GM18951 (cell line): ENCODE measurements around the gene MSANTD1.

Source experiments
- POLR2A ChIP-seq: IDR thresholded peaks from 4 replicates; pipeline ENCODE4 v1.6.1; 2011; ENCODE audit warnings: mild to moderate bottlenecking; ENCODE audit not compliant: insufficient read length, insufficient read depth; ENCODE audit errors: extremely low read depth
- in situ Hi-C: fragments of 300-500 bp; cut with MboI; formaldehyde crosslinking; loops from one replicate; pipeline ENCODE4 v1.12.0; 2022; ENCODE audit warnings: low sequenced_read_pairs, mixed read lengths, inconsistent platforms; ENCODE audit not compliant: unreplicated experiment

MSANTD1 gene

DNA sequence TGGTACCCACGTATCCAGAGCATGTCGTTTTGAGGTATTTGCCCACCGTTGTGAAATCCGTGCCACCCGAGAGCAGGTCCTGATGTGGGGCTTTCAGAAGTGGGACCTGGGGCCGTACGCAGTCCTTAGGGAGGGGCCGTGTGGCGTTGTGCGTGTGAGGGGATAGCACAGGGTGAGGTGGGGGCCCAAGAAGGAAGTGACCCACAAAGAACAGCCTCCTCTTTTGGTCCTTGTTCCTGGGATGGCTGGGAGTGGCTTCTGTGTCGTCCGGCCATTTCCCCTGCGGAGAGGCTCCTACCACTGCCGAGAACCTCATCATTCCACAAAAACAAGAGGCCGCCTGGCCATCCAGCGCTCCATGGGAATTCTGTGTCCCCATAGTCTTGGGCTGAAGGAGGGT lies 17.0 kb upstream of the MSANTD1 start:
- in situ Hi-C loops = no loop called here
- no peak for TF ChIP-seq POLR2A

- TF ChIP-seq POLR2A = no peak
- in situ Hi-C loops = no loop called here
Observed at GRCh38 chr4:3232871-3233271, 16.1 kb upstream of the MSANTD1 start.

- in situ Hi-C loops = no loop called here
- no peak for TF ChIP-seq POLR2A
Observed at GRCh38 chr4:3233391-3234071, 15.4 kb upstream of the MSANTD1 start.

GRCh38 chr4:3234171-3235029 lies 14.6 kb upstream of the MSANTD1 start:
- in situ Hi-C loops = no loop called here
- no peak for TF ChIP-seq POLR2A

DNA sequence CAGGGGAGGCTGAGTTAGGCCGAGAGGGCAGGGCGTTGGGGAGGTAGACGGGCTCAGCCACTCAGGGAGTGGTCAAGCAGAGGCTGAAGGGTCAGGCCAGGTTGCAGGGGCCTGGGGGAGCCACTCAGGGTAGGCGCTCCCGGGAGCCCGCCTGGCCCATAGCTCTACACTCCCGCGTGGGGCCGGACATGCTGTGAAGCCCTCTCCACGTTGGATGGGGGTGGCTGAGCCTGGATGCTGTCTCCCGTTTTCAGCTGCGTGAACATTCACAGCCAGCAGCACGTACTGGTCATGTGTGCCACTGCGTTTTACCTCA lies 14.0 kb upstream of the MSANTD1 start:
- in situ Hi-C loops = no loop called here
- TF ChIP-seq POLR2A = no peak

GRCh38 chr4:3235581-3235980 lies 13.4 kb upstream of the MSANTD1 start:
- in situ Hi-C loops = no loop called here
- no peak for TF ChIP-seq POLR2A

DNA sequence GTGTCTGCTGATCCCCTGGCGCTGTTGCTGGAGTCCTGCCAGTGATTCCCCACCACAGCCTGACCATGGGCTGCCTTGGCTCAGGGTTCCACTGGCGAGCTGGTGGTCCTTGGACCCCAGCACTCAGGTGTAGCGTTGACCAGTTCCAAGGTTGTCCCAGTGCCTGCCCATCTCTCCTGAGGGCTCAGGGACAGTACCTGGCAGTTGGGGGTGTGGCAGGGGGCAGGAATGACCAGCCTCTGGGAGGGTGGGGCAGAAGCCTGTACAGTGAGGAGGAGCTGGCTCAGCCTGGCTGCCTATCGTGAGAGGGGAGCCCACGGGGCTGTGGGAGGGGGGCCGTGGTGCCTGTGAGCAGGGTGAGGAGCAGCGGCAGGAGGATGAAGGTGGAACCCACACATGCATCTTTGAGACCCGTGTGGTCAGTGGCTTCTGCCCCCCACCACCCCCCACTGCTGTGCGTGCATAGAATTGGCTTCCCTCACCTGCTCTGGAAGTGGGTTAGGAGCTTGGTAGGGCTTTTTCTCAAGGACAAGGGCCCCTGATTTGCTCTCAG lies 12.6 kb upstream of the MSANTD1 start:
- no peak for TF ChIP-seq POLR2A
- in situ Hi-C loops = no loop called here

DNA sequence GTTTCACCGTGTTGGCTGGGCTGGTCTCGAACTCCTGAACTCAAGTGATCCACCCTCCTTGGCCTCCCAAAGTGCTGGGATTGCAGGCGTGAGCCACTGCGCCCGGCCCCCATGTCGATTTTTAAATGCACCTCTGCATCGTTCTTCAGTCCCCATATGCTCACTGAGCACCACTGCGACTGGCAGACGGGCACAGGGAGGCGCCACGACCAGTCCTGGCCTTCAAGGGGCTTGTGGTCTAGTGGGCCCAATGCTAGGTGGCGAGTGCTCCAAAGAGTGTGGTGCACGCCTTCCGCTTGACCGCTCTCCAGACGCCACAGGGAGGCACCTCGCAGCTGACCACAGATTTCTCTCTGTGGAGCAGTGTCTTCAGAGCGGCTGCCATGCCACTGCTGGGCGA lies 11.7 kb upstream of the MSANTD1 start:
- in situ Hi-C loops = no loop called here
- no peak for TF ChIP-seq POLR2A

DNA sequence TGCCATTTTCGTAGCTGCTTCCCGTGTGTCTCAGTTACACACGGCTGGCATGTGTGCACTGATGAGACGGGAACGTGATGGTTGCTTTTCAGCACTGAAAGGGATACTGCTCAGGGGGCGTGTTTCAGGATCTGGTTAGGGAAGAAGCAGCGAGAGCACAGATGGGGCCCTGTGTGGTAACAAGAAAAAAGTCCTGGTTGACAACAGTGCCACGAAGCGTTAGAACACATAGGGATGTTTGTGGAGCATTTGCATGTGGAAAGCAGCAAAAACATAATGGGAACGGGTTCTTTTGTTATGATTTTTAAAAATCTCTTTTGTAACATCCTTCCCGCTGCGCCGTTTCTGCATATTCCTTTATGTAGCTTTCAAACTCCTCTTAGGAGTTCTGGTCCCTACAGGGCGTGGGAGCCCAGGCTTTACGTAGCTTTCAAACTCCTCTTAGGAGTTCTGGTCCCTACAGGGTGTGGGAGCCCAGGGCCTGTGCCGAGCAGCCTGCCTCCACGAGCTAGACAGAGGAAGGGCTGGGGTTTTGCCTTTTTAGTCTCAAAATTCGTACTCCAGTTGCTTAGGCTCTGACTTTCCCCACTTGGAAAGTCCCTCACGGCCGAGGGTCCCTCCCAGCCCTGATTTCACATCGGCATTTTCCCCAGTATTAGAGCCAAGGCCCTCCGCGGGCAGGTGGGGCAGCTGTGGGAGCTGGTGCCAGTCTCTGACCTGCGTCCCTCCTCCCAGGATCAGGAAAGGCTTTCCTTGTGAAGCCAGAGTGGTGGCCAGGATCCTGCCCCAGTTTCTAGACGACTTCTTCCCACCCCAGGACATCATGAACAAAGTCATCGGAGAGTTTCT lies 11.0 kb upstream of the MSANTD1 start:
- in situ Hi-C loops = no loop called here
- TF ChIP-seq POLR2A = no peak

DNA sequence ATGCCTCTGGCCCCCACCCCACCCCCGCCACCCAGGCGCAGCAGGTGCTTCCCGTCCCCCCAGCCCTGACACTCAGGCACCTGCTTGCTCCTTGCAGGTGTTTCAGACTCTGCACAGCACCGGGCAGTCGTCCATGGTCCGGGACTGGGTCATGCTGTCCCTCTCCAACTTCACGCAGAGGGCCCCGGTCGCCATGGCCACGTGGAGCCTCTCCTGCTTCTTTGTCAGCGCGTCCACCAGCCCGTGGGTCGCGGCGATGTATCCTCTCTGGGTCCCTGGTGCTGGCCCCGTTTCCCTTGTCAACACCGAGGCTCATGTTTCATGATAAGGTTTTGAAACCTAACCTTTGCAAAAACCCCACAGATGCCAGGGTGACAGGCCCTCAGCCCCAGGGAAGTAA lies 10.2 kb upstream of the MSANTD1 start:
- TF ChIP-seq POLR2A = no peak
- in situ Hi-C loops = no loop called here

DNA sequence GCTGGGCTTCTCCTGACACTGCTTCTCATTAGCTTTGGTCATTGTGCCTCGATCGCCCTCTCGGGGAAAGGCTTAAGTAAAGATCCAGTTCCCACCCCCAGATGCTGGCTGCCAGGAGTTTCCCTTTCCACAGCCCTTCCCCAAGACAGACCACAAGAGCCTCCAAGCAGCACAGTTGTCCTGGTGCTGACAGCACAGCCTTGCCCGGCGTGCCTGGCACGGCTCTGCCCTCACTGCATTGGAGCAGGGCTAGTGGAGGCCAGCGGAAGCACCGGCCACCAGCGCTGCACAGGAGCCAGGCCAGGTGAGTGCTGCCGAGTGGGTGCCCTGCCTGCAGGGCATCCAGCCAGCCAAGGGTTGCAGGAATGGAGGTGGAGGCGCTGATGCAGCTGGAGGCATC lies 9.7 kb upstream of the MSANTD1 start:
- in situ Hi-C loops = no loop called here
- no peak for TF ChIP-seq POLR2A

- TF ChIP-seq POLR2A = no peak
- in situ Hi-C loops = no loop called here
Observed at GRCh38 chr4:3239998-3240920, 8.7 kb upstream of the MSANTD1 start.

GRCh38 chr4:3240936-3241522 lies 7.9 kb upstream of the MSANTD1 start:
- in situ Hi-C loops = no loop called here
- TF ChIP-seq POLR2A = no peak
